Measurements from ENCODE around the gene SPG11.
"Not testable (repeated sequence)": the region's sequence is repeated elsewhere in the genome, so short reads cannot be mapped to it uniquely, and the experiment has no call there.

SPG11 gene

GRCh38 chr15:44663410-44664308 lies at the start of gene SPG11:
SPG11 (minus strand) TSS chr15:44663662; CDS start chr15:44663647, 15 bp downstream.
- peak; percentile 100 for DNase-seq

- peak; percentile 46 for DNase-seq
Observed at GRCh38 chr15:44712346-44713005, 49.0 kb upstream of the SPG11 start.

- DNase-seq: peak; percentile 76
Observed at GRCh38 chr15:44711743-44712345, 48.4 kb upstream of the SPG11 start.

GRCh38 chr15:44711096-44711742 lies 47.8 kb upstream of the SPG11 start, which contains the start of the genes B2M and PATL2:
B2M (plus strand) TSS chr15:44711517; CDS start chr15:44711547, 30 bp downstream.
PATL2 (minus strand) TSS chr15:44711323; CDS start chr15:44676490, 34,833 bp downstream.
- peak; percentile 99 for DNase-seq

GRCh38 chr15:44710236-44711095 lies 47.0 kb upstream of the SPG11 start:
- no peak for DNase-seq

GRCh38 chr15:44706946-44707636 lies 43.6 kb upstream of the SPG11 start:
- DNase-seq: no peak

GRCh38 chr15:44706401-44706800 lies 42.9 kb upstream of the SPG11 start:
- DNase-seq: no peak

GRCh38 chr15:44705986-44706385 lies 42.5 kb upstream of the SPG11 start:
- no peak for DNase-seq

GRCh38 chr15:44700676-44701075 lies 37.2 kb upstream of the SPG11 start:
- not testable (repeated sequence) for DNase-seq

GRCh38 chr15:44698641-44699040 lies 35.2 kb upstream of the SPG11 start:
- DNase-seq: no peak

GRCh38 chr15:44697014-44697413 lies 33.6 kb upstream of the SPG11 start:
- no peak for DNase-seq

- DNase-seq: no peak
Observed at GRCh38 chr15:44695294-44695693, 31.8 kb upstream of the SPG11 start.

- no peak for DNase-seq
Observed at GRCh38 chr15:44694416-44694815, 31.0 kb upstream of the SPG11 start.

- no peak for DNase-seq
Observed at GRCh38 chr15:44692659-44693058, 29.2 kb upstream of the SPG11 start.

- not testable (repeated sequence) for DNase-seq
Observed at GRCh38 chr15:44690245-44690644, 26.8 kb upstream of the SPG11 start.

- DNase-seq: not testable (repeated sequence)
Observed at GRCh38 chr15:44689318-44689717, 25.9 kb upstream of the SPG11 start.

GRCh38 chr15:44682809-44683682 lies 19.6 kb upstream of the SPG11 start:
- DNase-seq: peak; percentile 19

- no peak for DNase-seq
Observed at GRCh38 chr15:44682211-44682610, 18.7 kb upstream of the SPG11 start.

- no peak for DNase-seq
Observed at GRCh38 chr15:44676676-44677075, 13.2 kb upstream of the SPG11 start.

GRCh38 chr15:44675911-44676310 lies 12.4 kb upstream of the SPG11 start:
- DNase-seq: no peak

All from eye (tissue), 1 donor.